Astrocyte (in vitro differentiated cells and primary cell): Measurements from ENCODE around the gene AKIP1.

Experiments
- EZH2 ChIP-seq: IDR thresholded peaks from 2 replicates; pipeline ENCODE4 v1.6.1; 2012; ENCODE audit warnings: mild to moderate bottlenecking, low read length, inconsistent platforms; ENCODE audit not compliant: insufficient read depth
- TF ChIP-seq, protein P1 (sequence below): IDR thresholded peaks from 2 replicates; pipeline ENCODE4 v1.5.1; 2011; ENCODE audit warnings: low read depth, mild to moderate bottlenecking, inconsistent platforms, low read length, moderate library complexity; ENCODE audit not compliant: insufficient read depth

DNA sequence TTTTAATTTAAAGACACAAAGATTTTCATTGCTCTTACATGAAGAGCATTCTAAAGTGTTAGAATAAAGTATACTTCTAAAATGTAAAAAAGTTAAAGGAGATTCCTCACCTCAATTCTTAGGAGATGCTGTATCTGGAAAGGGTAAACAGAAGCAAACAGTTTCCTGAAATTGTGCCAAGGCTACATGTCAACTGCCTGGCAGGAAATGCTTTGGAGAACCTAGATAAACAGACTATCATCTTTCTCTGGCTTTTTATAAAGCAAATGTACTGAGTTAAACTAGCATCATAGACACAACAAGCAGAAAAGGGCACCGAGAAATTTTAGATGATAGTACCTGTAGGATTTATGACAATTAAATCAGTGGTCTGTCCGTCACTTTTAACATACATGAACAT lies 24.7 kb upstream of the AKIP1 start:
- TF ChIP-seq, protein P1, sequence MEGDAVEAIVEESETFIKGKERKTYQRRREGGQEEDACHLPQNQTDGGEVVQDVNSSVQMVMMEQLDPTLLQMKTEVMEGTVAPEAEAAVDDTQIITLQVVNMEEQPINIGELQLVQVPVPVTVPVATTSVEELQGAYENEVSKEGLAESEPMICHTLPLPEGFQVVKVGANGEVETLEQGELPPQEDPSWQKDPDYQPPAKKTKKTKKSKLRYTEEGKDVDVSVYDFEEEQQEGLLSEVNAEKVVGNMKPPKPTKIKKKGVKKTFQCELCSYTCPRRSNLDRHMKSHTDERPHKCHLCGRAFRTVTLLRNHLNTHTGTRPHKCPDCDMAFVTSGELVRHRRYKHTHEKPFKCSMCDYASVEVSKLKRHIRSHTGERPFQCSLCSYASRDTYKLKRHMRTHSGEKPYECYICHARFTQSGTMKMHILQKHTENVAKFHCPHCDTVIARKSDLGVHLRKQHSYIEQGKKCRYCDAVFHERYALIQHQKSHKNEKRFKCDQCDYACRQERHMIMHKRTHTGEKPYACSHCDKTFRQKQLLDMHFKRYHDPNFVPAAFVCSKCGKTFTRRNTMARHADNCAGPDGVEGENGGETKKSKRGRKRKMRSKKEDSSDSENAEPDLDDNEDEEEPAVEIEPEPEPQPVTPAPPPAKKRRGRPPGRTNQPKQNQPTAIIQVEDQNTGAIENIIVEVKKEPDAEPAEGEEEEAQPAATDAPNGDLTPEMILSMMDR: no peak
- no peak for TF ChIP-seq EZH2
